PC-3 (cell line): Measurements from ENCODE around the gene PRR16. TPM values are rescaled to one million over a fixed set of nuclear protein-coding genes. Genes with fewer than 3 reads are reported as not detected.

Experiments
- ATAC-seq: fragments of 200-7000 bp; cut with Tn5 transposase; 2 replicates; pipeline ENCODE4 v1.9.1; 2020; ENCODE audit warnings: mild to moderate bottlenecking, moderate library complexity
- BruUV-seq: library from RNA; stranded (reverse); fragments of 400-500 nt; replicated peaks from 2 replicates; lab custom pipeline; 2021; lab: Mats Ljungman, UMichigan
- CTCF ChIA-PET: fragments of 300-600 bp; sonication (Branson Sonifier 250); formaldehyde crosslinking; loops from one replicate; lab custom pipeline; 2022; ENCODE audit warnings: antibody characterized with exemption; lab: Charles Lee
- POLR2A ChIA-PET: fragments of 300-600 bp; sonication (Branson Sonifier 250); formaldehyde crosslinking; loops from one replicate; lab custom pipeline; 2022; ENCODE audit warnings: antibody characterized with exemption; ENCODE audit not compliant: unreplicated experiment; lab: Charles Lee
- DNase-seq: peaks from one replicate; pipeline ENCODE4 v3.0.0-alpha.2; 2015
- H2AFZ ChIP-seq: fragments of 300-600 bp; sonication (generic); 2 replicates; pipeline ENCODE4 v1.6.0; 2016; ENCODE audit warnings: antibody characterized with exemption, low read length
- H3F3A ChIP-seq: fragments of 300-600 bp; sonication (generic); one replicate; pipeline ENCODE4 v1.6.0; 2017; ENCODE audit warnings: antibody characterized with exemption, low read length, control low read depth, mild to moderate bottlenecking; ENCODE audit not compliant: unreplicated experiment
- H3K27ac ChIP-seq: fragments of 300-600 bp; sonication (generic); 2 replicates; pipeline ENCODE4 v1.5.1; 2016; ENCODE audit warnings: mild to moderate bottlenecking, low read length
- H3K27me3 ChIP-seq: fragments of 300-600 bp; sonication (generic); 2 replicates; pipeline ENCODE4 v1.6.1; 2016; ENCODE audit warnings: low read length, mixed read lengths
- H3K36me3 ChIP-seq: fragments of 300-600 bp; sonication (generic); 2 replicates; pipeline ENCODE4 v1.6.1; 2016; ENCODE audit warnings: low read depth, mixed run types, low read length, mixed read lengths
- H3K4me1 ChIP-seq: fragments of 300-600 bp; sonication (generic); 2 replicates; pipeline ENCODE4 v1.5.1; 2016; ENCODE audit warnings: low read length; ENCODE audit not compliant: insufficient read depth
- H3K4me2 ChIP-seq: fragments of 300-600 bp; sonication (generic); 2 replicates; pipeline ENCODE4 v1.6.0; 2016; ENCODE audit warnings: low read length
- H3K4me3 ChIP-seq: fragments of 300-600 bp; sonication (generic); 2 replicates; pipeline ENCODE4 v1.5.1; 2016; ENCODE audit warnings: mild to moderate bottlenecking, low read length, mixed read lengths
- H3K79me2 ChIP-seq: fragments of 300-600 bp; sonication (generic); 2 replicates; pipeline ENCODE4 v1.6.1; 2017; ENCODE audit warnings: low read length, mixed read lengths
- H3K9ac ChIP-seq: fragments of 300-600 bp; sonication (generic); 2 replicates; pipeline ENCODE4 v1.6.0; 2016; ENCODE audit warnings: mild to moderate bottlenecking, low read length
- H3K9me2 ChIP-seq: fragments of 300-600 bp; sonication (generic); replicated peaks from 2 replicates; pipeline ENCODE4 v1.6.1; 2016; ENCODE audit warnings: mixed run types, low read length, mixed read lengths
- H3K9me3 ChIP-seq: fragments of 300-600 bp; sonication (generic); 2 replicates; pipeline ENCODE4 v1.6.1; 2016; ENCODE audit warnings: low read length, mixed read lengths
- H4K20me1 ChIP-seq: fragments of 300-600 bp; sonication (generic); 2 replicates; pipeline ENCODE4 v1.6.1; 2016; ENCODE audit warnings: low read length, mixed read lengths
- CTCF ChIP-seq: fragments of 300-600 bp; sonication (generic); conservative IDR thresholded peaks from 2 replicates; pipeline ENCODE4 v1.5.1; 2017; ENCODE audit warnings: antibody characterized with exemption, low read depth, mild to moderate bottlenecking, low read length
- EZH2 ChIP-seq: fragments of 300-600 bp; sonication (generic); IDR thresholded peaks from one replicate; pipeline ENCODE4 v1.6.1; 2017; ENCODE audit warnings: antibody characterized with exemption, mild to moderate bottlenecking, low read length; ENCODE audit not compliant: unreplicated experiment
- EZH2phosphoT487 ChIP-seq: fragments of 300-600 bp; sonication (generic); IDR thresholded peaks from 2 replicates; pipeline ENCODE4 v1.6.1; 2018; ENCODE audit warnings: mild to moderate bottlenecking, antibody characterized with exemption, low read length, borderline replicate concordance
- intact Hi-C: fragments of 100-400 bp; cut with micrococcal nuclease; formaldehyde crosslinking; loops from 2 replicates; pipeline ENCODE4 v1.9.0; 2023
- total RNA-seq: library from RNA; depleted of rRNA; stranded (reverse); fragments of >200 nt; gene quantifications from 2 replicates; pipeline ENCODE4 v1.2.3, GENCODE V29; 2014

PRR16 gene
- total RNA-seq, 1 experiment from 2014 or later, result 3.6 TPM

DNA sequence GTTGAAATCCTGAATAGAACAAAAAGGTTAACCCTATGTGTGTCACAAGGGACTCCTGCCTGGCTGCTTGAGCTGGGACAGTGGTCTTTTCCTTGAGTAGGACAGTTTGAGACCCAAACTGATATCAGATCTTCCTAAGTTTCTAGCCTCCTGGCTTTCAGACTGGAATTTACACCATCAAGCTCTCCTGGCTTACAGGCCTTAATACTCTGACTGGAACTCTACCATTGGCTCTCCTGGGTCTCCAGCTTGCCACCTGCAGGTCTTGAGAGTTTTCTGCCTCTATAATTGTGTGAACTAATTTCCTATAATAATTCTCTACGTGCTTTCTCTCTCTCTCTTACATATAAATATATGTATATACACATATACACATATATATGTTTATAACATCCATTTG lies 112.5 kb downstream of the PRR16 start:
- H3K36me3 ChIP-seq, result no peaks in the 10 kb centered on the region
- no peaks in the 10 kb centered on the region for H3F3A ChIP-seq
- CTCF ChIA-PET, result no interaction called here
- H3K27ac ChIP-seq, result no peak overlapping the region
- no peak overlapping the region for H3K9ac ChIP-seq
- no TSS peak for BruUV-seq
- POLR2A ChIA-PET, result no interaction called here
- H3K4me2 ChIP-seq, result no peak overlapping the region
- H2AFZ ChIP-seq, result no peak overlapping the region
- no peaks in the 10 kb centered on the region for H3K9me3 ChIP-seq
- no peaks in the 10 kb centered on the region for H3K4me1 ChIP-seq
- H3K9me2 ChIP-seq, result no peaks in the 10 kb centered on the region
- H3K4me3 ChIP-seq, result no peak overlapping the region
- H3K79me2 ChIP-seq, result no peaks in the 10 kb centered on the region
- DNase-seq, result no peak
- ATAC-seq, result no peak
- intact Hi-C loops, result no loop called here
- no peaks in the 10 kb centered on the region for H4K20me1 ChIP-seq
- no peak for TF ChIP-seq CTCF
- no peak for TF ChIP-seq EZH2
- TF ChIP-seq EZH2phosphoT487, result no peak
- H3K27me3 ChIP-seq, result no peaks in the 10 kb centered on the region

- intact Hi-C loops, result no loop called here
- Histone ChIP-seq H3K4me1 (no peaks in the 10 kb centered on the region), H2AFZ (no peak overlapping the region), H3K27me3 (no peaks in the 10 kb centered on the region), H3K79me2 (no peaks in the 10 kb centered on the region), H3K9ac (no peak overlapping the region), H3K9me3 (no peaks in the 10 kb centered on the region), H3K9me2 (no peaks in the 10 kb centered on the region), H3K4me3 (no peak overlapping the region), H3F3A (no peaks in the 10 kb centered on the region), H3K36me3 (no peaks in the 10 kb centered on the region), H3K27ac (no peak overlapping the region), H3K4me2 (no peak overlapping the region), H4K20me1 (no peaks in the 10 kb centered on the region)
- ChIA-PET CTCF (no interaction called here), POLR2A (no interaction called here)
- TF ChIP-seq CTCF (no peak), EZH2phosphoT487 (no peak)
- ATAC-seq (no peak), DNase-seq (no peak)
- no TSS peak for BruUV-seq
Measured at GRCh38 chr5:120582635-120583034, 118.5 kb downstream of the PRR16 start.

DNA sequence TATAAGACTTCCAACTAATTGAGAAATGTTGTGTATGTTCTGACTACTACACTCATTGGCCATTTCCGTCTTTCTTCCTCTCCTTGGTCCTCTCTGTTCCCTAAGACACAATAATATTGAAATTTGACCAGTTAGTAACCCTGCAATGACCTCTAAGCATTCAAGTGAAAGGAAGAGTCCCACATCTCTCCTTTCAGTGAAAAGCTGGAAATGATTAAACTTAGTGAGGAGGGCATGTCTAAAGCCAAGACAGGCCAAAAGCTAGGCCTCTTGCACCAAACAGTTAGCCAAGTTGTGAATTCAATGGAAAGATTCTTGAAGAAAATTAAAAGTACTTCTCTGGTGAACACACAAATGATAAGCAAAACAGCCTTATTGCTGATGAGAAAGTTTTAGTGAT lies 122.5 kb downstream of the PRR16 start:
- no peak for ATAC-seq
- CTCF ChIA-PET, result no interaction called here
- TF ChIP-seq EZH2phosphoT487 (no peak), EZH2 (no peak), CTCF (no peak)

More for the DNA sequence above, 122.5 kb downstream of the PRR16 start:
- BruUV-seq, result no TSS peak
- Histone ChIP-seq H3K27me3 (no peaks in the 10 kb centered on the region), H3K9ac (no peak overlapping the region), H2AFZ (no peak overlapping the region), H3K79me2 (no peaks in the 10 kb centered on the region), H3K4me2 (no peak overlapping the region), H3K4me3 (no peak overlapping the region), H3K36me3 (no peaks in the 10 kb centered on the region), H3F3A (no peaks in the 10 kb centered on the region), H4K20me1 (no peaks in the 10 kb centered on the region), H3K4me1 (no peaks in the 10 kb centered on the region), H3K9me3 (no peaks in the 10 kb centered on the region), H3K9me2 (no peaks in the 10 kb centered on the region), H3K27ac (no peak overlapping the region)
- POLR2A ChIA-PET, result no interaction called here
- intact Hi-C loops, result no loop called here
- DNase-seq, result no peak
